AG10803 (cell line): ENCODE results near the gene SELENOV.

ENCODE experiments used
- DNase-seq: peaks from one replicate; pipeline ENCODE4 v3.0.0; 2010; ENCODE audit warnings: low read depth
- H3K4me3 ChIP-seq: 2 replicates; pipeline ENCODE4 v1.5.1; 2011; ENCODE audit warnings: mild to moderate bottlenecking, low read length, control low read depth
- CTCF ChIP-seq: conservative IDR thresholded peaks from 2 replicates; pipeline ENCODE4 v1.5.1; 2011; ENCODE audit warnings: mild to moderate bottlenecking, low read length, control low read depth, inconsistent platforms

SELENOV gene

DNA sequence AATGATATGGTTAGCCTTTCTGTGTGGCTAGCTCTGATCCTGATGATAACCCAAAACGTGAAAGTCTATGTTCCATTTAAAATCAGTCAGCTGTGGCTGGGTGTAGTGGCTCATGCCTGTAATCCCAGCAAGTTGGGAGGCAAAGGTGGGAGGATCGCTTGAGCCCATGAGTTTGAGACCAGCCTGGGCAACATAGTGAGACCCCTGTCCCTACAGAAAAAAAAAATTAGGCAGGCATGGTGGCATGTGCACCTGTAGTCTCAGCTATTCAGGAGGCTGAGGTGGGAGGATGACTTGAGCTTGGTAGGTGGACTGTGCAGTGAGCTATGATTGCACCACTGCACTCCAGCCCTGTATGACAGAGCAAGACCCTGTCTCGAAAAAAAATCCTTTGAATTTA, 18.9 kb downstream of the SELENOV start:
- no peak overlapping the region for H3K4me3 ChIP-seq
- TF ChIP-seq CTCF = no peak
- no peak for DNase-seq

- no peak for TF ChIP-seq CTCF
- peak overlapping the region; percentile 88 for H3K4me3 ChIP-seq
- peak; percentile 36 for DNase-seq
Measured at GRCh38 chr19:39539165-39539517, 24.2 kb downstream of the SELENOV start.

DNA sequence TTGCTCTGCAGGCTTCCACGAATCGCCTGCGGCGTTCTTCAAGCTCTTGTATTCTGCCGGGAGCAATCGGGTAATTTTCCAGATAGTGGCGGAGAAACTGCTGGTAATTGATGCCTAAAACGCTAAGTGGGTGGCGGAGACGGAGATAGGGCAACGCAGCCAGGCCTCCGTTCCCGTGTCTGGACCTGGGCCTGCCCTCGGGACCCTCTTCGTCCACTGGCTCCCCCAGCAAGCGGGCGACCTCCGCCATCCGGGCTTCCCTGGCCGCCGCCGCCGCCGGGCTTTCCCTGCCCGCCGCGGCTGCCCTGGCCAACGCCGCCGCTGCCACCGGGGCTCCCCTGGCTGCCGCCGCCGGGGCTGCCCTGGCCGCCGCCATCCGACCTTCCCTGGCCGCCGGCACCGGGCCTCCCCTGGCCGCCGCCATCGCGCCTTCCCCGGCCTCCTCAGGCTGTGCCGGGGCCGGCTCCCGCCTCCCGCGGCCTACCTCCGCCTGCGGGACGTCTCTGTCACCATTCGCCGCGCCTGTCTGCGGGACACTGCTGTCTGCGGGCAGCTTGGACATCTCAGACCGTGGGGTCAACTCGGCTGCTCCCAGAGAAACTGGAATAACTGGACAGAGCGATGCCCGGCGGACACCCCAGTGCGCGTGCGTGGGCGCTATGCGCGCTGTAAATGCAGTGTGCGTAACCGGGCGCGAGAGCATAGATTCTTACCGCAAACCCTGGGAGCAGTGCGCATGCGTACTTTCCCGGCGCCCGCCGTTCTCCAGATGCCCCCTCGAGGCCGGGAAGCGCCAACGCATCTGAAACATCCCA, 24.8 kb downstream of the SELENOV start, which contains the start of gene EID2:
TSS of gene EID2 (minus strand) at position 644 of the 815 bp plus-strand sequence. CDS start at position 562, 82 bp downstream.
- peak; percentile 94 for DNase-seq
- peak within 1 kb of the TSS; percentile 88 for H3K4me3 ChIP-seq
- peak; percentile 78 for TF ChIP-seq CTCF

DNA sequence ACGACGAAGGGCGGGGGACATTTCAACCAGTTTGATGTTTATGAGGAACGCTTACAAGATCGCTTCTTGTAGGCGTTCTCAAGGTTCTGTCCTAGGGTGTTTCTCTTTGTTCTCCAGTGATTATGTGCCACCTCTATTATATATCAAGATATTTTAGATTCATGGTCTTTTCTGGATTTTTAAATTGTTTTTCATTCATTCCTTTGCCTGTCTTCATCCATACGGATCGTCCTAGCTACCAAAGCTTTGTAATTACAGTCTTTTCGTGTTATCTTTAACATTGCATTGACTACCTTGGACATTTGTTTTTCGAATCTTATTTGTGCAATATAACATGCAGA, 25.4 kb downstream of the SELENOV start:
- H3K4me3 ChIP-seq = peak overlapping the region; percentile 33
- DNase-seq = no peak

GRCh38 chr19:39542206-39542605, 27.3 kb downstream of the SELENOV start:
- no peak for TF ChIP-seq CTCF
- DNase-seq = no peak
- no peak overlapping the region for H3K4me3 ChIP-seq

More for the DNA sequence above, 25.4 kb downstream of the SELENOV start:
- TF ChIP-seq CTCF = no peak

DNA sequence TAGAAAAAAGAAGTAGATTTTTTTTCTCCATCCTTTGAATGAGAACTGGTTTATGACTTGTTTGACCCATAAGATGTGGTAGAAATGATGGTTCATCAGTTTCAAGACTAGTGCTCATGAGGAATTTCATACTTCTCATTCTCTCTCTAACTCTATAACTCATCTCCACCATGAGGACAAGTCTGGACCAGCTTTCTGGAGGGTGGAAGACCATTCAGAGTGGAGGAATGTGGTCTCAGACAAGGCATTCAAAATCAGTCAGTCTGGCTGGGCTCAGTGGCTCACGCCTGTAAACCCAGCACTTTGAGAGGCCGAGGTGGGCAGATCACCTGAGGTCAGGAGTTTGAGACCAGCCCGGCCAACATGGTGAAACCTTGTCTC, 28.5 kb downstream of the SELENOV start:
- TF ChIP-seq CTCF = no peak
- H3K4me3 ChIP-seq = no peak overlapping the region
- no peak for DNase-seq

DNA sequence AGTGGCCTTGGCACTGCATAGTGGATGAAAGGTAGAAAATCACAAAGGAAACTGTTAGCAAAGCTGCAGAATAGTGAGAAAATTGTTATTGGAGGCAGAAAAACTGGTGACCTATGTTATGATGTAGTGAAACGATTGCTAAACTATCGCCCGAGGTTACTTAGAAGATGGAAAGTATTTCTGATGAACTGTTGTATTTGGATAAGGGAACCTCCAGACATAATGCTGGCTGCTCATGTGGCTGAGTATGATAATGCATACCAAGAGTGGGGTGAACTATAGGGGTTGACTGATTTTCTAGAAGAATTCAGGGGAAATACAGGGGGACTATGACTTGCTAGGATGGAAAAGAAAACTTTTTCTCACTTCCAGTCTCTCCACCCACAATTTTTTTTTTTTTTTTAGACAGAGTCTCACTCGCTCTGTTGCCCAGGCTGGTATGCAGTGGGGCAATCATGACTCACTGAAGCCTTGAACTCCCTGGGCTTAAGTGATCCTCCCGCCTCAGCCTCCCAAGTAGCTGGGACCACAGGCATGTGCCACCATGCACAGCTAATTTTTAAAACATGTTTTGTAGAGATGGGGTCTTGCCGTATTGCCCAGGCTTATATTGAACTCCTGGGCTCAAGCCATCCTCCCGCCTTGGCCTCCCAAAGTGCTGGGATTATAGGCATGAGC, 29.4 kb downstream of the SELENOV start:
- peak; percentile 56 for DNase-seq

More for the DNA sequence above, 29.4 kb downstream of the SELENOV start:
- TF ChIP-seq CTCF = no peak
- H3K4me3 ChIP-seq = no peak overlapping the region
